Measurements from ENCODE around the gene HCCS. TPM values are rescaled to one million over a fixed set of nuclear protein-coding genes. Genes with fewer than 3 reads are reported as not detected.
"Not testable (repeated sequence)": the region's sequence is repeated elsewhere in the genome, so short reads cannot be mapped to it uniquely, and the experiment has no call there.

The HCCS gene
- total and polyA plus RNA-seq, 2 of the 8 experiments (the other 6 are each of a cell fraction or from before 2014, with no cell fraction given) = 11.9 to 29.9 TPM

DNA sequence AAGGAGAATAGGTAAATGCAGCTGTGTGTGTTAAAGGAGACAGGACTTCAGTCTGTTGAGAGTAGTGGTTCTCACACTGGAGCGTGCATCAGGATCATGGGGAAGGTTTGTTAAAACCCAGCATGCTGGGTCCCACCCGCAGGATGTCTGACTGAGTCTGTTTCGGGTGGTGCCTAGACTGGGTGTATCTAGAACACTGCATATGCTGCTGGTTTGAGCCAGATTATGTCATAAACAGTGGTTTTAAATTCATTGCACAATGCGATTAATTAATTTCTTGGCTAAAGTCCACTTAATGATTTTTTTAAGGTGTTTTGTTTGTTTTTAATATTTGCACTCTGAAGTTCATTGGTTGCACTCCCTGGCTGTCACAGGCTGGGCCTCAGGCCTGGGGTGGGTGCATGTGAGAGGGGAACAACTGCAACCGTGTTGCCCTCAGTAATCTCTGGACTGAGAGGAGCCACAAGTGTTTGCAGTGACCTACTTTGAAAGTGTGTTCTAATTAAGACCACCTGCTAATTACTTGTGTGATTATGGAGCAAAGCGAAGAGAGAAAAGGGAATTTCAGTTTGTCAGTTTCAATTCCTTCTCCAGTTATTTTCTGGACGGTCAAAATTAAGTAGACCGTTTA is 8.3 kb downstream of the HCCS start (continued):
- no peak for TF ChIP-seq ATF3 (IDR thresholded peaks at IDR 0.05; ENCODE audit: insufficient read depth, low read depth, low read length)
- TF ChIP-seq KDM5A (IDR thresholded peaks at IDR 0.05; ENCODE audit: low read length) = no peak
- no peak for TF ChIP-seq JUND (IDR thresholded peaks at IDR 0.05; ENCODE audit: low read length)

- CTCF ChIA-PET (ENCODE audit: partially characterized antibody); H3K14ac ChIP-seq (ENCODE audit: insufficient read length): not testable (repeated sequence)
- 86% methylated on average over 2 of the region's 6 CpGs; no CpG with 5 or more reads in 1 of the 2 experiments for WGBS, 2 experiments (ENCODE audit: extremely low coverage in 1 of 2, insufficient coverage in 1 of 2, insufficient read length in 1 of 2, insufficient replicate concordance in 2 of 2, low coverage in 1 of 2, low lambda C conversion rate in 2 of 2, missing lambda C conversion rate in 1 of 2)
Measured at GRCh38 chrX:11123087-11123486, 12.0 kb downstream of the HCCS start.

More at GRCh38 chrX:11123087-11123486, 12.0 kb downstream of the HCCS start:
- peaks cover 6 to 32% (median 24%) of the 10 kb centered on the region in 4 experiments for H3K36me3 ChIP-seq (ENCODE audit: control insufficient read depth in 2 of 4, insufficient read depth in 4 of 4, low read length in 3 of 4)
- H3K9me3 ChIP-seq (ENCODE audit: insufficient read depth in 2 of 2, low read depth in 1 of 2, low read length in 1 of 2); DNase-seq (ENCODE audit: low read depth in 1 of 2, low spot score in 2 of 2); H2AK5ac ChIP-seq (ENCODE audit: low read depth, low read length); H2BK120ac ChIP-seq (replicated peaks; ENCODE audit: low read depth, low read length); H3K4ac ChIP-seq (replicated peaks; ENCODE audit: insufficient read length, low read depth, low read length); H3K4me2 ChIP-seq (ENCODE audit: insufficient read depth in 1 of 2, low read depth in 2 of 2, low read length in 2 of 2); H2BK5ac ChIP-seq (ENCODE audit: low read depth, low read length); H4K20me1 ChIP-seq (replicated peaks in 1 of 2; ENCODE audit: control insufficient read depth in 1 of 2, insufficient read depth in 2 of 2, low read length in 2 of 2); H3K4me1 ChIP-seq (replicated peaks in 1 of 4; ENCODE audit: control insufficient read depth in 3 of 4, insufficient read depth in 4 of 4, low read length in 3 of 4); H3K23ac ChIP-seq (ENCODE audit: insufficient read length); H3K18ac ChIP-seq (ENCODE audit: extremely low read depth, low read length); H3K23me2 ChIP-seq (ENCODE audit: low read depth, low read length); H2BK12ac ChIP-seq (ENCODE audit: low read depth, low read length); H3K79me1 ChIP-seq (ENCODE audit: low read depth, low read length); POLR2A ChIA-PET (ENCODE audit: partially characterized antibody); H3K56ac ChIP-seq (replicated peaks; ENCODE audit: insufficient read length, low read depth, low read length); H4K5ac ChIP-seq (ENCODE audit: insufficient read length, low read depth, low read length); H3K9ac ChIP-seq (replicated peaks in 1 of 4; ENCODE audit: extremely low read depth in 1 of 4, low read depth in 3 of 4, low read length in 3 of 4); FAIRE-seq; H3K27ac ChIP-seq (ENCODE audit: low read depth, low read length); H3K79me2 ChIP-seq (ENCODE audit: control insufficient read depth in 1 of 2, insufficient read depth in 2 of 2, low read length in 2 of 2); H2BK15ac ChIP-seq (ENCODE audit: low read length); H3K4me3 ChIP-seq (ENCODE audit: extremely low read depth in 1 of 4, insufficient read depth in 2 of 4, low read depth in 3 of 4, low read length in 4 of 4); H2BK20ac ChIP-seq (ENCODE audit: low read length); H2AFZ ChIP-seq (ENCODE audit: low read length); H4K91ac ChIP-seq (replicated peaks; ENCODE audit: insufficient read length, low read length); H3K27me3 ChIP-seq (replicated peaks in 1 of 4; ENCODE audit: control insufficient read depth in 3 of 4, extremely low read depth in 1 of 4, insufficient read depth in 3 of 4, low read length in 3 of 4); H4K8ac ChIP-seq (ENCODE audit: extremely low read depth, insufficient read depth, low read length): not testable (repeated sequence)

All from H1 (cell line).